HG02759 (cell line): Measurements from ENCODE around the gene FDXR.
A peak's percentile ranks its signal among the peaks of the same experiment; 100 is the strongest.
"Not testable (repeated sequence)": the region's sequence is repeated elsewhere in the genome, so short reads cannot be mapped to it uniquely, and the experiment has no call there.

ENCODE experiments used
- ATAC-seq: cut with Tn5 transposase; IDR thresholded peaks from one replicate; pipeline ENCODE4 v1.9.1; 2021; ENCODE audit warnings: mild to moderate bottlenecking, moderate library complexity; ENCODE audit not compliant: unreplicated experiment

Gene FDXR

DNA sequence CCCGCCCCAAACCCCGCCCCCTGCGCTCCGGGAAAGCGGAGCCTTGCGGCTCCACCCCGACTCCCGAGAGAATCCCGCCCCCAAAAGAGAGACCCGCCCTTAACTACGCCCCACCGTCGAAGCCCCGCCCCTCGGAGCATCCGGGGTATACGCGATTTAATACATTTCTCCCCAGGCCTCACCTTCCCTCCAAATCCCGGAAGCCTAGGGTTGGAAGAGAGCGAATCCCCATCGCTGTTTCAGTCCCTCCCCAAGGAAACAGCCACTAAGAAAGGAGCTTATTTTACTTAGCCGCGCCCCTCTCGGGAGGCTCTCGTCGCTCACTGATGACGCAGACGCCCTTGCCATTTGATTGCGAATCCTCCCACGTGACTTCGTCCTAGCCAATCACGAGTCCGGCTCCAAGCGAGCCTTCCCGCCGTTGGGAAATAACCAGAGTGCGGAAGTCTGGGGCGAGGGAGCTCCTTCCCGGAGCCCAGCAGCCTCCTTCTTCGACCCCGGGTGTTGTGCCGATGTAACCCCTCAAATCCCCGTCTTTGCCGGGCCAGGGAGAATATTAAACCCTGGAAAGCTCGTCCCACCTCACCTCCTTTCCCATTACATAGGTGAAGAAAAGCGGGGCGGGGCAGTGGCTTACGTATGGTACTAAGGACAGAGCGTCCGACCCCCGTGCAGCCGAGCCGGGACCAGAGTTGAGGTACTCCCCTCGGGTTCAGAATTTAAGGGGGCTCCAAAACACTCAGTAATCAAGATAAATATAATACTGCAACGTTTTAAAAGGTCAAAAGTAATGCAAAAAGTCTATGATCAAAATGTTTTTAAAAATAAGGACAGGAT, 461 bp upstream of the FDXR start:
- peak; percentile 87 for ATAC-seq

DNA sequence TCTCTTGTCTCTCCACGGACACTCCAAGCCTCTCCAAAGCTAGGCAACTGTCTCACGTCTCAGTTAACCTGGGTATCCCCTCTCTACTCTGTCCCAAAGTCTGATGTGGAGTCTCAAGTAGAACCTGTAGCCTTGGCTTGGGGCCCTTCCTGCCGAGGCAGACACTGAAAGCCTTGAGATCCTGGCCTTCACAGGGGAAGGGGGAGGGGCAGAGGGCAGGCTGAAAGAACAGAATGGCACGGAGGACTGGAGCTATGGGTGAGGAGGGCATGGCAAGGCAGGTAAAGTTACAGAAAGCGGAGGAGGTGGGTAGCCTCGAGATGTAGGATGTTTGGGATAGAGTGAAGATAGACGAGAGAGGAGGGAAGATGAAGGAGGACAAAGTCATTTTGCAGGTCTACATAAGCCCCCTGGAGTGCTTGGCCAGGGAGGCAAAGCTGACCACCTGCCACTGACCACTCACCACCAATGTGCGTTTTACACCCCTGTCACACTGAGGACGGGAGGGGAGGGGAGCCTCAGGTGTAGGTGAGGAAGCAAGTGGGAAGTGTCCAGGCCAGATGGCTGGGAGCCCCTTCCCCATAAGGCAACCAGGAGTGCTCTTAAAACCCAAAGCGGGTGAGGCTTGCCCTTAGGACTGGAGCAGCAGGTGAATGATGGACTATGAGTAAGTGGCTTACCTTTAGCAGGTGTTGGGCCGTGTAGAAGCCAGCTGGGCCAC, 1.3 kb downstream of the FDXR start:
- no peak for ATAC-seq

DNA sequence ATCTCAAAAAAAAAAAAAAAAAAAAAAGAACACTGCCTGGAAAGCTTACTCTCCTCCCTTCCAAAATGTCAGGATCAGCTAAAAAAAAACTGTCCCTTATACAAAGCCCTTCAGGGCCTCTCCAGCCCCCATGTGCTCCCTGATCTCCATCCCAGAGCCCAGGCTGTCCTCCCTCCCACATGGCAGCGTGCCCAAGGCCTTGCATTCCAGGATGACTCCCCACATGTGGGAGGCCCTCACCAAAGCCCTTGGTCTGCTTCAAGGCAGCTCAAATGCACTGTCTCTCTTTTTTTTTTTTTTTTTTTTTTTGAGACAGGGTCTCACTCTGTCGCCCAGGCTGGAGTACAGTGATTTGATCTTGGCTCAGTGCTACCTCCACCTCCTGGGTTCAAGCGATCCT, 2.3 kb downstream of the FDXR start:
- no peak for ATAC-seq

DNA sequence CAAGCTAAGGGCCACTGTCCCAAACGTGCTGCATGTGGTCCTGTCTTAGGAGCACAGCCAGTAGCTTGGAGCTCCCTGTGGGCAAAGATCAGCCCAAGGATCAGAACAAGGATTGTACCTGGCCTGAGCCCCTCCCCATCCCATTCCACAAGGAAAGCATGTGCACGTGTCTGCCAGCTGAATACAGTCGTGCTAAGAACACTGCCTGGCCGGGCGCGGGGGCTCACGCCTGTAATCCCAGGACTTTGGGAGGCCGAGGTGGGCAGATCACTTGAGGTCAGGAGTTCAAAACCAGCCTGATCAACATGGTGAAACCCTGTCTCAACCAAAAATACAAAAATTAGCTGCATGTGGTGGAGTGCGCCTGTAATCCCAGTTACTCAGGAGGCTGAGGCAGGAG, 2.8 kb downstream of the FDXR start:
- ATAC-seq, result not testable (repeated sequence)

DNA sequence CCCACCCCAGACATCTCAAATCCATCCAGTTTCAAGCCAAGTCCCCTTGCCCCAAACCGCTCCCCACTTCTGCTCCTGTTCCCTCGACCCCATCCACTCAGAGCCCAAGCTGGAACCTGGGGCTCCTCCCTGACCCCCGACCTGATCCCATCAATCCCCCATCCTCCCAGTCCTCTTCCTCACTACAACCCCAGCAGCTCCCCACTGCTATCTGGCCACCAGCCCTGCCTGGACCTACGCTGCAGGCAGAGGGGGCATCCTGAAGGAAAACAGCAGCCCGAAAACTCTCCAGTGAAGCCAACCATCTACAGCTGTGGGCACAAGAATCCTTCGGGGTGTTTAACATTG, 3.9 kb downstream of the FDXR start:
- no peak for ATAC-seq

DNA sequence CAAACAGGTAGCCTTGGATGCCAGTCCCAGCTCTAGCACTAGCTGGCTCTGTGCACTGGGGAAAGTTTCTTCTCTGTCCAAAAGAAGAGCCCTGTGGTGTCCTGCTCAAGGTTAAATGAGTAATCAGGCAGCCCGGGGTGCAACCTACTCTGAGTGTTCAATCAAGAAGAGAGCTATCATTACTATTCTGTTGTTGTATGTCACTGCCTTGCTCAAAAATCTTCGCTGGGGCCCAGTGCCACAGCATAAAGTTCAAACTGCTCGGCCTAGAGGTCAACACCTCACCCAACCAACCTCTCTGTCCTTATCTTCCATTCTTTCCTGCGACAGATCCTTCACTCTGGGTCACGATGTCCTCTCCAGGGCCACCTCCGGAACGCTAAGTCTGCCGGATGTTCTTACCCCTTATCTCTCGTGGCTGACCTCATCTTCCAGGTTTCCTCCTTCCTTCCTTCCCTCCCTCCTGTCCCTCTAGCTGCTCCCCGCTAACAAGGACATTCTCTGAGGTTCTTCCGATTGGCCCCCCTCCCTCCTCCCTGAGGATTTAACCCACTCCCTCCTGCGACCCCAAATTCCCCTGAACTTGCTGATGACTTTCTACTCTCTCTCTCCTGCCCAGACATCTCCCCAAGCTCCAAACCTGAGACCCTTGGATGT, 4.4 kb downstream of the FDXR start:
- no peak for ATAC-seq

DNA sequence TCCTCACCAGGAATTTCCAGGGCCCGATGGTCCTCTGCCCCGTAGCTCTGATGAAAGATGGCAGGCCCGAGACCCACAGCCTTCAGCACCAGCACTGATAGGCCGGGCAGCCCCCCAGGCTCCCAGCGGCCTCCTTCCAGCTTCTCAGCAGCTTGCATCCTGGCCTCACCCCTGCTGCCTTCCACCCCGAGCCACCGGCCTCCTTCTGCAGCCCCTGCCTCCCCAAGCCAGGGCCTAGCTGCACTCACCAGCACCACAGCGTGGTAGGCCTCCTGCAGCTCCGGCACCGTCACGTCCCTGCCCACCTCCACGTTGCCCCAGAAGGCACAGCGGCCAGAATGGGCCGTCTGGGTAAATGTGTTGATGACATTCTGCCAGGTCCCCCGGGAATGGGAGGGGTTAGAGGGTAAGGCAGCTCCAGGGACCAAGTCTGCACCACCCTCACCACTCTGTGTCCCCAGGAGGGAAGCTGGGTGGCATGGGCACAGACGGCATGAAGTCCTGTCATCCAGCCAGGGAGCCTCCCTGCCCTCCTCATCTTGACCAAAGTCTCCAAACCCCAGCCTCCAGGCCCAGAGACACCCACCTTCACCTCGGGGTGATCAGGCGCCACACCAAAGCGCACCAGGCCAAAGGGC, 6.5 kb downstream of the FDXR start:
- ATAC-seq, result no peak

DNA sequence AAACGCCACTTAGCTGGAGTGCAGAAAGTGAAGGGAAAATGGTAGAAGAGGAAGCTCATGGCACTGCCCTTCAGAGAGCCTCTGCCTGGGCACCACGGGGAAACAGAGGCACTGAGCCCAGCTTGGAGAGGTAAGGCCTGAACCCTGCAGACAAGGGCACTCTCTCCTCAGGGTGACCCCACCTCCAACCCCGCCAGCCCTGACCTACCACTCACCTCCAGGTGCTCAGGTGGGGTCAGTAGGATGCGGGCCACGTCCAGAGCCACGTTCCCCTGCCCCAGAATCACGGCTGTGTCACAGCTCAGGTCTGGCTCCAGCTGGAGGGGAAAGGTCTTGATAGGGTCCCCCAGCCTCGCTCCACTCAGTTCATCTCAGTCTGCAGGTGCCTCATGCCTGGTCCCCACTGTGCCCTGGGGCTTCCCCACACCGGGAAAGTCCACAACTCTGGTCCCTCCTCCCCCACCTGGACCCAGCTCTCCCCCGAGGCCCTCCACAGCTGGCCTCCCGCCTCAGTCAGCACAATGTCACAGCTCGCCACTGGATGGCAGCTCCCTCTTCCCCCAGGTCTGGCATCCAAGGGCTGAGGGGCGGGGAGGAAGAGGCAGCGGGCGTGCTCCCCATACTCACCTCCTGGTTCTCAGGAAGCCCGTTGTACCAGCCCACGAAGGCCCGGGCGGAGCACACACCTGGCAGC, 7.1 kb downstream of the FDXR start:
- ATAC-seq, result no peak

DNA sequence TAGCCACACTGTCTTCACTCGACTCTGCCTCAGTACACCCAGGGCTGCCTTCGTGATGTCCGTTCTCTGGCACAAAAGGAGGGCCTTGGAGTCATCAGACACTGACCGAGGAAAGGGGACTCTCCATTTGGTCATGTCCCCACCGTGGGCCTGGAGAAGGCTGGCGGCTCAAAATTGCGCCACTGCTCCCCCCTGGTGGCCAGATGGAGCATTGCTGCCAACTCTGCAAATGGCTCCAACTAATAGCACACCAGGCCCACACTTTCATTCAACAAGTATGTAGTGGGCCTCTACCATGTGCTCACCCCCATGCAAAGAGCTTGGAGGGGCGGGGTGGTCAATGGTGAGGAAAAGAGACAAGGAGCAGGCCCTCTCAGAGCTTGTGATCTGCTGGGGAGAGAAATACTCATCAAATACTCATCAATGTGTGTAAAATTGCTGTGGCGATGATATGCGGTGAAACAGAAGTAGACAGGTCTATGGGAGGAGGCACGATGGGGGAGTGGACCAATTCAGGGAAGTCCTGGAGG, 7.9 kb downstream of the FDXR start:
- peak; percentile 38 for ATAC-seq

DNA sequence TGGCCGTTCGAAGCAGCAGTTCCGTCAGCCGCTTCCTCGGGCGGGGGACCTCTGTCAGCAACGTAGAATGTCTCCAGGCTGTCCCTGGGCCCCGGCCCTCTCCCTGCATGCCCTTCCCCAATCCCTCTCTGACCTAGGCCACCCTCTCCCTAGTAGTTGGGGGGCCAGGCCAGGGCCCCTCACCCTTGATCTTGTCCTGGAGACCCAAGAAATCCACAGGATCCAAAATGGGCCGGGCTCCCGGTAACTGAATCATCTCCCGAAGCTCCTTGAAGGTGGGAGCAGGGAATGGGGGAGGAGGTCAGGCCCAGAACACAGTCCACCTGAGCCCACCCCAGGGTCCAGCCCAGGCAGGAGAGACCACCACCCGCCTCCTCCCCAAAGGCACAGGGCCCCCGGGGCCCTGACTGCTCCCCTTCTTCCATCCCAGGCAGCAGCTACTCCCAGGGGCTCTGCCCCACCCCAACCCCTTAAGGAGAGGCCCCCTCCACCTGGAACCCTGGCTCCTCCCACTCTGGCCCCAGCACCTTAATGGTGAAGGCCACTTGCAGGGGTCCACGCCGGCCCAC, 8.4 kb downstream of the FDXR start:
- no peak for ATAC-seq

DNA sequence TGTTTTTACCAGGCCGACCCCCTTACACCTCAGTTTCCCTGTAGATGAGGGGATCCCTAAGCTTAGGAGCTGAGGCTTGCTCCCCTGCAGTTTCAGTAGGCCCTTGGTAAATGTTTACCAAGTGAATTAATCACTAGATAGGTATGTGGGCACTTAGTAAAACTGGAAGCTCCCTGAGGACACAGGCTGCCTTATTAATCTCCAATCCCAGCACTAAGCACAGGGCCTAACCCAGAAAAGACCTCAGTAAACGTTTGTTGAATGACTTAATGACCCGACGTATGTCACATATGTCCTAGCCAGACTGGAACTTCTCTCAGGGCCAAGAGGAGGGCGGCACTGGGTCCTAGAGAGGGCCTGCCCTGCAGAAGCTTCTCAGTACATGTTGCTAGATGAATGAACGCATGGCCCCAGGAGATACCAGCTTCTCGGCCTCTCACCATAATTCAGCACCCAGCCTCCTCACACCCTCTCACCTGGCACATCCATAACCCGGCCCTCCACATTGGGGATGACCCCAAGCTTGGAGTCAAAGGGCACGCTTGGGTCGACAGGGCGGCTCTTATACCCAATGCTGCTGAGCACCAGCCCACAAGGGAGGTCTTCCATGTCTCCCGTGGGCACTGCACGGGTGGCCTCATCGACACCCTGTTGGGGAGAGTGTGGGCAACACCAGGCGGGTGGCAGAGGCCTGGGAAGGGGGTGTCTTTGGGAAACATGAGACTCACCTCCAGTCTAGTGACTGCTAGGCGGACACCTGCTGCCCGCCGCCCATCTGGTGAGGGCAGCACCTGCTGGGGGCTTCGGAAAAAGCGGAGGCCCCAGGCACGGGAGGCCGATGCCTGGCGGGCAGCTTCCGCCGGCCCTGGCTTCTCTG, 9.1 kb downstream of the FDXR start:
- ATAC-seq, result no peak

DNA sequence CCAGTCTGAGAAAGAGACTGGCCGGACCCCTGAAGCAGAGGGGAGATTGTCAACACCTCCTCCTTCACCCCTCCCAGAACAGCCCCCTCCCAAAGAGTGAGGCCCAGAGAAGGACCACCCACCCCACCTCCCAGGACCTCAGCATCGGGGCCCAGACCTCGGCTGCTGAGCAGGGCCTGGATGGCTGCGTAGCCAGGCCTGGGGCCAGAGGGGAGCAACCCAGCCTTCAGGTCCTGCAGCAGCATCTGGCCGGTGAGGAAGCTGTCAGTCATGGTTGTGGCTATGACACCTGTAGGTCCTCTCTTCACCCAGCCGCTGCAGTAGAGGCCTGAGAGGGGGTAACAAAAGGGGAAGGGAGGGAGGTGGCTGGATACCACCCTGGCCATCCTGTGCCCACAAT, 9.9 kb downstream of the FDXR start:
- no peak for ATAC-seq

DNA sequence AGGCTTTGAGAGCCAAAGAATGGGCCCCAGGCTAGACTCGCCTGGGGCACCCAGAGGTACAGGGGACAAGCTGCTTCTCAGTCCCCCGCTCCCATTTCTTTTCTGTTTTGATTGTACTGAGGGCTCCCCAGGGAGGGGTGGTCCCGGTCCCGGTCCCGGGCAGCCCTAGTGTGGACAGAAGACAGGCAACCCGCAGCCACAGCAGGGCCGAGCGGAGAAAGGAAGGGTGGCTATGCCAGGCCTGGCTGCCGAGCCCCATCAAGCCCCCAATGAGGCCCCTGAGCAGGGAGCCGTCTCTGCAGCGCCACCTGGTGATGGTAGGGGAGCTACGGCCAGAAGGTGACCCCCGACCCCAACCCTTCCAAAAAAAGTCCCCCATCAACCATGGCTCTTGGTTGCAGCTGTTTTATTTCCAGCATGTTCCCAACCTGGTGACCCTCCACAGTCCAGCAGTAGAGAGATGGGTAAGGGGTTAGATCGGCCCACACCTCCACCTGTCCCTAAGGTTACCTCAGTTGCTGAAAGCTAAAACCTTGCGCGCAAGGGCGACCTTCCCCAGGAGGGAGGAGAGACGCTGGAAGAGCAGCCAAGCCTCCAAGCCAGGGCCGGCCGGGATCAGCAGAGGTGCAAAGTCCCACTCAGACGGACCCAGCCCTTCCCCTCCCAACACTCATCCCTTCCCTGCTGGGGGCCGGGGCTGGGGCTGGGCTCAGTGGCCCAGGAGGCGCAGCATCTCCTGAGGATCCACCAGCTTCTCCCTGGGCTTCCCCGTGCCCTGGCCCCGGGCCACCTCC, 10.5 kb downstream of the FDXR start:
- ATAC-seq, result no peak

DNA sequence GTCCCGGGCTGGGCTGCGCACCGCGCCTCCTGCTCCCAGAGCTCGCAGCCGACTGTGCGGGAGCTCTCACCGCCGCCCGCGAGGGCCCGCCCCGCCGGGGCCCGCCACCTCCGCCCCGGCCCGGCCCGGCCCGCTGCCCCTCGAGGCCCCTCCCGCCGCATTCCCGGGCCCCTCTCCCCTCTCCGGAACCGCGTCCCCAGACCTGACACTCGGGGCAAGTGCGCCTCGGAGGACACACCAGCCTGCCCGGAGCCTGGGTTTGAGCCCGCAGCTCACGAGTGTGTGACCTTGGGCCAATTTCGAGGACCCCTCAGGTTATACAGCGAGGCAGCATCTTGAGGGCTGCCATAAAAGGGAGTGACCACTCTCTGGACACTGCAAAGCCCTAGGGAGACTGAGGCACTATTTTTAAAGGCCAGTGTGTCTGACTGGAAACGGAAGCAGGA, 11.1 kb downstream of the FDXR start:
- ATAC-seq, result no peak

DNA sequence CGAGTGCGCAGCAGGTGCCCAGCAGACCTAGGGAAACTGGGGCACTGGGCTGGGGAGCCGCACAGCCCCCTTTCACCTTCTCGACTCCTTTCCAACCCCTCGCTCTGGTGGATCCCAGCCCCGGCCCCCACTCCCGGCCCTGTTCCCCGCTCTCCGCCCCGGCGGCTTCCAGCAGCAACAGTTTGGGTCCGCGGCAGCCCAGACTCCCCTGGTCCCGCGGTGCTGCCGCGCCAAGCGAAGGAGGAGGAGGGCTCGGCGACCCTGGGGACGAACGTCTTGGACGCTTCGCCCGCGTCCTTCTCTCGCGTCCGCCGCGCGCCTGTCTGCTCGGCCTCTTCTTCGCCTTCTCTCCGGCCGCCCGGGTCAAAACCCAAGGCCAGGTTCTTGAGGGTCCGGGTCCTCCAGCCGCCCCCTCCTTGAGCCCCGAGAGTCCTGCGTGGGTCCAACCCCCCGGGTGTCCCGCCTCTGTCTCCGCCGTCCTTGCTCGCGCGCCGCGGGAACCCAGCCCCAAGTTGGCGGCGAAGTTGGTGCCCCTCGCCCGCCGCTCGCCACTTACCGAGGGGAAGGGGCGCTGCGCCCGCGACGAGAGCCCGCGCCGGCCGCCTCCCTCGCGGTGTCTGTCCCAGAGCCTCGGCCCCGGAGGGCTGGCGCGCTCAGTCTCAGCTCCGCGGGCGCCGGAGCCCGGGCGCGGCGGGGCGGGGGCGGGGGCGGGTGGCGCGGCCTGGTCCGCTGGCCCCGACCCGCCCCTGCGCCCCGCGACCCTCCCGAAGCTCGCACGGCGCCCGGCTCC, 11.7 kb downstream of the FDXR start:
- ATAC-seq, result no peak

DNA sequence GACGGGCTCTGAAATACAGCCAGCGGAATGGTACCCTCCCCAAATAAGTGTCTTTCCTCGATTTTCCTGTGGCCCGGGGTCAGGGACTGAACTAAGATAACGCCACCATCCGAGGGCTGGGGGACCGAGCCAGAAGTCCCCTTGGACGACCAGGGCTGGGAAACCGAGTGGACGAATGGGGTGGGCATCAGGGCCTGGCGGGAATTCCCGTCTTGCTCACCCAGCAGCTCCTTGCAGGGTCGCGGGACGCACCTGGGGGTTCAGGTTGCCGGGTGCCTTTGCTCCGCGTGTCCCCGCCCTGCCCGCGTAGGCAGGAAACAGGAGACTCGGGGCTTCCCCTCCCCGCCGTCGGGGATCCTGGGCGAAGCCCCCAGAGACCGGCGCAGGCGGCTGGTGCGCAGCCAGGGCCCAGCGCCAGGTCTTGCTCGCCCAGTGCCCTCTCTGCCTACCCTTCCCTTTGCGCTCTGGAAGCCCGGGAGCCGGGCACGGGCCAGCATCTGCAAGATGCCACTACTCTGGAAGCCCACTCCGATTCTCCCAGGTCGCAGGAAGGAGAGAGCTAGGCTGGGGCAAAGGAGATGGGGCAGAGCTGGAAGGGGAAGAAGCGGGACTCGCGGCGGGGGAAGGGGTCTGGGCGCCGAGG, 12.4 kb downstream of the FDXR start:
- ATAC-seq, result no peak
